PC-9 (cell line): ENCODE measurements around the gene SLC38A8. TPM values are rescaled to one million over a fixed set of nuclear protein-coding genes. Genes with fewer than 3 reads are reported as not detected.

Experiments used
- BruUV-seq: library from RNA; stranded (reverse); fragments of 400-500 nt; replicated peaks from 2 replicates; lab custom pipeline; 2021; lab: Mats Ljungman, UMichigan
- CTCF ChIA-PET: fragments of 300-600 bp; sonication (Branson Sonifier 250); formaldehyde crosslinking; loops from one replicate; lab custom pipeline; 2022; ENCODE audit warnings: antibody characterized with exemption; lab: Charles Lee
- POLR2A ChIA-PET: fragments of 300-600 bp; sonication (Branson Sonifier 250); formaldehyde crosslinking; loops from one replicate; lab custom pipeline; 2022; ENCODE audit warnings: antibody characterized with exemption; ENCODE audit not compliant: unreplicated experiment; lab: Charles Lee
- DNase-seq, 2 experiments: peaks; one replicate each; pipeline versions ENCODE4 v3.0.0 to v3.0.0-alpha.2; 2015 to 2022; ENCODE audit warnings: mixed read lengths in 1 of 2
- H2AFZ ChIP-seq: fragments of 200-600 bp; sonication (generic); 2 replicates; pipeline ENCODE4 v1.8.1; 2017; ENCODE audit warnings: antibody characterized with exemption
- H3F3A ChIP-seq: fragments of 200-600 bp; sonication (generic); 2 replicates; pipeline ENCODE4 v1.8.1; 2017; ENCODE audit warnings: antibody characterized with exemption, mild to moderate bottlenecking, low read depth; ENCODE audit not compliant: insufficient read depth
- H3K27ac ChIP-seq: fragments of 200-600 bp; sonication (generic); 2 replicates; pipeline ENCODE4 v1.6.1; 2016; ENCODE audit warnings: mixed run types
- H3K27me3 ChIP-seq: fragments of 200-600 bp; sonication (generic); 2 replicates; pipeline ENCODE4 v1.6.1; 2016; ENCODE audit warnings: low read depth, mixed run types; ENCODE audit not compliant: insufficient read depth
- H3K36me3 ChIP-seq: fragments of 200-600 bp; sonication (generic); 2 replicates; pipeline ENCODE4 v1.6.1; 2016; ENCODE audit warnings: low read depth, mixed run types
- H3K4me1 ChIP-seq: fragments of 200-600 bp; sonication (generic); replicated peaks from 2 replicates; pipeline ENCODE4 v1.6.1; 2016; ENCODE audit warnings: mixed run types; ENCODE audit not compliant: insufficient read depth
- H3K4me2 ChIP-seq: fragments of 200-600 bp; sonication (generic); 2 replicates; pipeline ENCODE4 v1.6.1; 2017; ENCODE audit warnings: mixed run types
- H3K4me3 ChIP-seq: fragments of 200-600 bp; sonication (generic); 2 replicates; pipeline ENCODE4 v1.6.1; 2016; ENCODE audit warnings: mixed run types
- H3K79me2 ChIP-seq: fragments of 200-600 bp; sonication (generic); 2 replicates; pipeline ENCODE4 v1.6.1; 2017; ENCODE audit warnings: low read depth, mixed run types
- H3K9me2 ChIP-seq: fragments of 200-600 bp; sonication (generic); 2 replicates; pipeline ENCODE4 v1.8.1; 2017; ENCODE audit warnings: mild to moderate bottlenecking; ENCODE audit not compliant: insufficient read depth
- H3K9me3 ChIP-seq: fragments of 200-600 bp; sonication (generic); 2 replicates; pipeline ENCODE4 v1.8.1; 2016; ENCODE audit warnings: low read depth; ENCODE audit not compliant: insufficient read depth
- H4K20me1 ChIP-seq: fragments of 200-600 bp; sonication (generic); 2 replicates; pipeline ENCODE4 v1.8.1; 2017; ENCODE audit not compliant: insufficient read depth
- EZH2 ChIP-seq: fragments of 200-600 bp; sonication (generic); IDR thresholded peaks from 2 replicates; pipeline ENCODE4 v1.8.0; 2017; ENCODE audit warnings: antibody characterized with exemption, low read depth
- intact Hi-C: fragments of 100-400 bp; cut with micrococcal nuclease; formaldehyde crosslinking; loops from one replicate; pipeline ENCODE4 v1.10.0; 2022; ENCODE audit not compliant: unreplicated experiment
- total RNA-seq: library from RNA; stranded (reverse); gene quantifications from 2 replicates; pipeline ENCODE4 v1.2.3, GENCODE V29; 2021
- TF ChIP-seq, protein P1 (sequence below): fragments of 200-600 bp; sonication (generic); conservative IDR thresholded peaks from 2 replicates; pipeline ENCODE4 v1.6.1; 2017; ENCODE audit warnings: mixed run types, antibody characterized with exemption, mild to moderate bottlenecking, moderate library complexity

The SLC38A8 gene
- total RNA-seq, 1 experiment from 2014 or later = not detected

DNA sequence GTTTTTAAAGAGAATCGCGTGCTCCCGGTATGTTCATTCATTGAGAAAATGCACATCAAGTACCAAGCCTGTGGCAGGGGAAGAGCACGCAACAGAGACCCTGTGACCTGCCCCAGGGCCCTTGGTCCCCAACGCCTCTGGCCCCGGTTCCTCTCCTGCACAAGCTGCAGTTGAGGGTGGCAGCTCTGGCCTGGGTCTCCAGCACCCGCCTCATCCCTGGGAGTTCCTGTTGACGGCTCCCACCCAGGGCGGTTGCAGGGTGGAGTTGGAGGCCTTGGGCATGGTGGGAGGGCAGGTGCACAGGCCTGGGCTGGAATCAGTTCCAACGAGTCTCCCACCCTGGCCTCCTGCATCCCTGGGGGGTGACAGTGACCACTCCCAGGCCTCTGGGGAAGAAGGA is 69.5 kb downstream of the SLC38A8 start:
- BruUV-seq = no TSS peak
- H2AFZ ChIP-seq = no peak overlapping the region
- no peak overlapping the region for H3K4me2 ChIP-seq
- intact Hi-C loops = loop anchor here (5.0 kb wide), 1 partner anchor 69 kb away; the partner anchor contains the start of gene SLC38A8
- CTCF ChIA-PET = no interaction called here
- H3K9me3 ChIP-seq = no peaks in the 10 kb centered on the region
- no peaks in the 10 kb centered on the region for H3K36me3 ChIP-seq
- TF ChIP-seq EZH2 = no peak
- TF ChIP-seq, protein P1, sequence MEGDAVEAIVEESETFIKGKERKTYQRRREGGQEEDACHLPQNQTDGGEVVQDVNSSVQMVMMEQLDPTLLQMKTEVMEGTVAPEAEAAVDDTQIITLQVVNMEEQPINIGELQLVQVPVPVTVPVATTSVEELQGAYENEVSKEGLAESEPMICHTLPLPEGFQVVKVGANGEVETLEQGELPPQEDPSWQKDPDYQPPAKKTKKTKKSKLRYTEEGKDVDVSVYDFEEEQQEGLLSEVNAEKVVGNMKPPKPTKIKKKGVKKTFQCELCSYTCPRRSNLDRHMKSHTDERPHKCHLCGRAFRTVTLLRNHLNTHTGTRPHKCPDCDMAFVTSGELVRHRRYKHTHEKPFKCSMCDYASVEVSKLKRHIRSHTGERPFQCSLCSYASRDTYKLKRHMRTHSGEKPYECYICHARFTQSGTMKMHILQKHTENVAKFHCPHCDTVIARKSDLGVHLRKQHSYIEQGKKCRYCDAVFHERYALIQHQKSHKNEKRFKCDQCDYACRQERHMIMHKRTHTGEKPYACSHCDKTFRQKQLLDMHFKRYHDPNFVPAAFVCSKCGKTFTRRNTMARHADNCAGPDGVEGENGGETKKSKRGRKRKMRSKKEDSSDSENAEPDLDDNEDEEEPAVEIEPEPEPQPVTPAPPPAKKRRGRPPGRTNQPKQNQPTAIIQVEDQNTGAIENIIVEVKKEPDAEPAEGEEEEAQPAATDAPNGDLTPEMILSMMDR = no peak
- no peaks in the 10 kb centered on the region for H3K79me2 ChIP-seq
- POLR2A ChIA-PET = no interaction called here
- no peak for DNase-seq
- H3F3A ChIP-seq = no peaks in the 10 kb centered on the region
- H4K20me1 ChIP-seq = no peaks in the 10 kb centered on the region
- no peaks in the 10 kb centered on the region for H3K4me1 ChIP-seq
- no peak overlapping the region for H3K27ac ChIP-seq
- no peaks in the 10 kb centered on the region for H3K9me2 ChIP-seq
- no peaks in the 10 kb centered on the region for H3K27me3 ChIP-seq
- H3K4me3 ChIP-seq = no peak overlapping the region

- POLR2A ChIA-PET = no interaction called here
- CTCF ChIA-PET = interaction anchor here (0.6 kb wide), 1 partner anchor 87 kb away, joined by 10 read pairs; no protein-coding TSS in a partner anchor
Measured at GRCh38 chr16:83972256-83973008, 70.2 kb downstream of the SLC38A8 start.

More at GRCh38 chr16:83972256-83973008, 70.2 kb downstream of the SLC38A8 start:
- TF ChIP-seq, protein P1 = no peak
- TF ChIP-seq EZH2 = no peak
- no peak for DNase-seq
- Histone ChIP-seq H3K79me2 (no peaks in the 10 kb centered on the region), H3F3A (no peaks in the 10 kb centered on the region), H3K27me3 (no peaks in the 10 kb centered on the region), H3K9me3 (no peaks in the 10 kb centered on the region), H3K9me2 (no peaks in the 10 kb centered on the region), H4K20me1 (no peaks in the 10 kb centered on the region), H3K4me1 (no peaks in the 10 kb centered on the region), H3K36me3 (no peaks in the 10 kb centered on the region), H2AFZ (no peak overlapping the region), H3K27ac (no peak overlapping the region), H3K4me2 (no peak overlapping the region), H3K4me3 (no peak overlapping the region)
- no TSS peak for BruUV-seq
- intact Hi-C loops = loop anchor here (5.0 kb wide), 1 partner anchor 70 kb away; the partner anchor contains the start of gene SLC38A8
